Measurements from ENCODE around the gene PLA2G2F. TPM values are rescaled to one million over a fixed set of nuclear protein-coding genes. Genes with fewer than 3 reads are reported as not detected.
"Not testable (repeated sequence)": the region's sequence is repeated elsewhere in the genome, so short reads cannot be mapped to it uniquely, and the experiment has no call there.

PLA2G2F gene
- polyA plus RNA-seq, 1 experiment = not detected

DNA sequence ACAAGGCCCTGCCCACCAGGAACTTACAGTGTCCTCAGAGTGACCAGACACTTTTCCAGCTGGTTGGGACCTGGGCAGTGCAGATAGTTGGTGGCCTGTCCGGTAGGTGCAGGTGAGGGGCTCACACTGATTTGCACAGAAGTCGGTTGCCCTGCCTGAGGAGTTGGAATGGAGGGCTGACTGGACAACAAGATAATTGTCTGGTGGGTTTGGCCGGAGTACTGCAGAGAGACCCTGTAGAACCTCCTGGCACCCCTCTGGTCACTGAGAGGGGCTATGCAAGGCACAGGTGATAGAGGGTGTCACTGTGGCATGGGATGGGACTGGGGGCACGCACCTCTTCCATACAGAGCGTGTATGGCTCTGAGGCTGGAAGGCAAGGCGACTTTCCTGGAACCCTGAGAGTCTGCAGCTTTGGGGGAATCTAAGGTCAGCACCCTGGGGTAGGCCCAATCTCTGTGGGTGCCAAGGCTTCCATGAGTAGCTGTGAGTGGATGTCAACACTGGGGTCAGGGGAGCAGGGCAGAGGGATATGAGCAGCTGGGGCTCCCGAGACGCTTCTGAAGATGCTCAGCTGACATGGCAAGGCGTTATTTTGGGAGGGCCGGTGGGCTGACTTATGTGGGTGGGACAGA is 12.2 kb upstream of the PLA2G2F start:
- DNase-seq (ENCODE audit: low read depth) = no peak
- Histone ChIP-seq H3K4me3 (ENCODE audit: low read depth, low read length) (no peak overlapping the region), H3K27me3 (ENCODE audit: control insufficient read depth, insufficient read depth, low read length) (no peaks in the 10 kb centered on the region; the same call in 1 of the 2 replicates), H3K36me3 (ENCODE audit: control insufficient read depth, insufficient read depth, low read length) (no peaks in the 10 kb centered on the region)
- POLR2A ChIA-PET = no interaction called here
- CTCF ChIA-PET = no interaction called here
- TF ChIP-seq, protein P1, sequence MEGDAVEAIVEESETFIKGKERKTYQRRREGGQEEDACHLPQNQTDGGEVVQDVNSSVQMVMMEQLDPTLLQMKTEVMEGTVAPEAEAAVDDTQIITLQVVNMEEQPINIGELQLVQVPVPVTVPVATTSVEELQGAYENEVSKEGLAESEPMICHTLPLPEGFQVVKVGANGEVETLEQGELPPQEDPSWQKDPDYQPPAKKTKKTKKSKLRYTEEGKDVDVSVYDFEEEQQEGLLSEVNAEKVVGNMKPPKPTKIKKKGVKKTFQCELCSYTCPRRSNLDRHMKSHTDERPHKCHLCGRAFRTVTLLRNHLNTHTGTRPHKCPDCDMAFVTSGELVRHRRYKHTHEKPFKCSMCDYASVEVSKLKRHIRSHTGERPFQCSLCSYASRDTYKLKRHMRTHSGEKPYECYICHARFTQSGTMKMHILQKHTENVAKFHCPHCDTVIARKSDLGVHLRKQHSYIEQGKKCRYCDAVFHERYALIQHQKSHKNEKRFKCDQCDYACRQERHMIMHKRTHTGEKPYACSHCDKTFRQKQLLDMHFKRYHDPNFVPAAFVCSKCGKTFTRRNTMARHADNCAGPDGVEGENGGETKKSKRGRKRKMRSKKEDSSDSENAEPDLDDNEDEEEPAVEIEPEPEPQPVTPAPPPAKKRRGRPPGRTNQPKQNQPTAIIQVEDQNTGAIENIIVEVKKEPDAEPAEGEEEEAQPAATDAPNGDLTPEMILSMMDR (IDR thresholded peaks at IDR 0.05; ENCODE audit: insufficient read depth, low read depth, low read length) = no peak

DNA sequence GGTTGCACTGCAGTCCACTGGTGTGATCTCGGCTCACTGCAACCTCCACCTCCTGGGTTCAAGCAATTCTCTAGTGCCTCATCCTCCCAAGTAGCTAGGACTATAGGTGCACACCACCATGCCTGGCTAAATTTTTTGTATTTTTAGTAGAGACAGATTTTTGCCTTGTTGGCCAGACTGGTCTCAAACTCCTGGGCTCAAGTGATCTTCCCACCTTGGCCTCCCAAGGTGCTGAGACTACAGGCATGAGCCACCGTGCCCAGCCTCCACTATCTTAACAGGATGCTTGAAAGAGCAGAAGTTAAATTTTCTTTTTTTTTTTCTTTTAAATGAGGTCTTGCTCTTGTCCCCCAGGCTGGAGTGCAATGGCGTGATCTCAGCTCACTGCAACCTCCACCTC is 8.6 kb upstream of the PLA2G2F start:
- CTCF ChIA-PET; H3K36me3 ChIP-seq (ENCODE audit: control insufficient read depth, insufficient read depth, low read length); POLR2A ChIA-PET; H3K4me3 ChIP-seq (ENCODE audit: low read depth, low read length); H3K27me3 ChIP-seq (ENCODE audit: control insufficient read depth, insufficient read depth, low read length); DNase-seq (ENCODE audit: low read depth): not testable (repeated sequence)

DNA sequence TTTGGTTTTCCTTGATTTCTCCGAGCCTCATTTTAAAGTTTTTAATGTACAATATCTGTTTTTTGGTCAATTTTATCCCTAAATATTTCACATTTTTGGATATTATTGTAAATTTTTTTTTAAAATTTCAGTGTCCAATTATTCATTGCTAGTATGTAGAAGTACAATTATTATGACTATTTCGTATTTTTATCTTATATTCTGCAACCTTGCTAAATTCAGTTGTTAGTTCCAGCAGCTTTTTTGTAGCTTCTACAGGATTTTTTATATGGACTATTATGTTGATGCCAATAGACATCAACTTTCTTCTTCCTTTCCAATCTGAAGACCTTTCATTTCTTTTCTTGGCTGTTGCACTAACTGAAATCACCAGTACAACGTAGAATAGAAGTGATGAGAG is 4.1 kb upstream of the PLA2G2F start:
- no peak for DNase-seq (ENCODE audit: low read depth)
- Histone ChIP-seq H3K36me3 (ENCODE audit: control insufficient read depth, insufficient read depth, low read length) (no peaks in the 10 kb centered on the region), H3K4me3 (ENCODE audit: low read depth, low read length) (no peak overlapping the region), H3K27me3 (ENCODE audit: control insufficient read depth, insufficient read depth, low read length) (no peaks in the 10 kb centered on the region)
- TF ChIP-seq, protein P1 (IDR thresholded peaks at IDR 0.05; ENCODE audit: insufficient read depth, low read depth, low read length) = no peak
- ChIA-PET CTCF (interaction anchor here (2.5 kb wide), 1 partner anchor 17 kb away, joined by 10 read pairs; no protein-coding TSS in a partner anchor), POLR2A (no interaction called here)

DNA sequence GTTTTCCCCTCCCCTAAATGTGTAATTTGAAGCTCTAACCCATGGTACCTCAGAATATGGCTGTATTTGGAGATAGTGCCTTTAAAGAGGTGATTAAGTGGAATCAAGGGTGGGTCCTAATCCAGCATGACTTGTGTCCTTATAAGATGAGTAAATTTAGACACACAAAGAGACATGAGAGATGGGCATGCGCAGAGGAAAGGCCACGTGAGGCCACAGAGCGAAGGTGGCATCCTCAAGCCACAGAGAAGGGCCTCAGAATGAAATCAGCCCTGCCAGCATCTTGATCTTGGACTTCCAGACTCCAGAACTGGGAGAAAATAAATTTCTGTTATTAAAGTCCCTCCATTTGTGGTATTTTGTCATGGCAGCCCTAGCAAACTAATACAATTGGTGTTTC is 2.9 kb upstream of the PLA2G2F start:
- Histone ChIP-seq H3K4me3 (ENCODE audit: low read depth, low read length) (no peak overlapping the region), H3K36me3 (ENCODE audit: control insufficient read depth, insufficient read depth, low read length) (no peaks in the 10 kb centered on the region), H3K27me3 (ENCODE audit: control insufficient read depth, insufficient read depth, low read length) (no peaks in the 10 kb centered on the region)
- CTCF ChIA-PET = interaction anchor here (2.5 kb wide), 1 partner anchor 16 kb away, joined by 10 read pairs; no protein-coding TSS in a partner anchor
- TF ChIP-seq, protein P1 (IDR thresholded peaks at IDR 0.05; ENCODE audit: insufficient read depth, low read depth, low read length) = no peak
- DNase-seq (ENCODE audit: low read depth) = no peak
- POLR2A ChIA-PET = no interaction called here

DNA sequence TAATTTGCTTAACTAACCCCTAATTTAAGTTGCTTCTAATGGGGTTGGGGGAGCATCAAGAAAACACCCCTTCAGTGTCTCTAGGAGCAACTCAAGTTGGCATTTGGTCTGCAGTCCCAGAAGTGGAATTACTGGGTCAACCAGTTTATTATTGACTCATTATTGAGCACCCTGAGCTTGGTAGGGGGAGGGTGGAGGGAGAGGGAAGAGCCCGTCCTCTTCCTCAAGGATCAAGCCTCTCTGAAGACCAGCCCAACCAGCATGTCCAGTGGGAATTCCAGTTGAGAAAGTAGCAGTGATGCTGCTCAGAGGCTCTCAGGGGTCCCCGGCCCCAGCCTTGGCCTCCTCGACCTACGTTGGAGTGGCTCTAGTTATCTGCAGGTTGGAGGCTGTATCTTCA is 2.1 kb upstream of the PLA2G2F start:
- CTCF ChIA-PET = interaction anchor here (2.5 kb wide), 1 partner anchor 15 kb away, joined by 10 read pairs; no protein-coding TSS in a partner anchor
- TF ChIP-seq, protein P1 (IDR thresholded peaks at IDR 0.05; ENCODE audit: insufficient read depth, low read depth, low read length) = no peak
- H3K36me3 ChIP-seq (ENCODE audit: control insufficient read depth, insufficient read depth, low read length) = no peaks in the 10 kb centered on the region
- H3K4me3 ChIP-seq (ENCODE audit: low read depth, low read length) = no peak overlapping the region
- no peaks in the 10 kb centered on the region for H3K27me3 ChIP-seq (ENCODE audit: control insufficient read depth, insufficient read depth, low read length)
- no peak for DNase-seq (ENCODE audit: low read depth)
- POLR2A ChIA-PET = no interaction called here

DNA sequence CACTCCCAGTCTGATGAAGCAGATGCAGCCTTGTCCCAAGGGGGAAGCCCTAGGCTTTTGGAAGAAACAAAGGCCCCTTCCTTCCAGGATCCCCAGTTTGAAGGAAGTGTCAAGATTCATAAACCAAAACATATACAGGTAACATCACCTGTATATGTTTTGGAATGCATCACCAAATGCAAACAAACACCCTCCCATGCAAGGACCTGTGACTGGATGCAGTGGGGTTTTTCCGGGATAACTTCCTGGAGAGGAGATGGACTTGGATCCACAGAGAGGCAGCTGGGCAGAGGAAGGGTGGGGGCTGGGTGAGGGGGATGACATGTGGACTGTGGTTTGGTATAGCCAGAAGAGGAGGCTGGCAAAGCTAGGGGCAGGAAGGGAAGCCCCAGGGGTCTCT is 1.5 kb upstream of the PLA2G2F start:
- Histone ChIP-seq H3K36me3 (ENCODE audit: control insufficient read depth, insufficient read depth, low read length) (no peaks in the 10 kb centered on the region), H3K27me3 (ENCODE audit: control insufficient read depth, insufficient read depth, low read length) (no peaks in the 10 kb centered on the region), H3K4me3 (ENCODE audit: low read depth, low read length) (no peak overlapping the region)
- TF ChIP-seq, protein P1 (IDR thresholded peaks at IDR 0.05; ENCODE audit: insufficient read depth, low read depth, low read length) = no peak
- no peak for DNase-seq (ENCODE audit: low read depth)
- POLR2A ChIA-PET = no interaction called here
- CTCF ChIA-PET = no interaction called here

Data from BJ (cell line).